Right lobe of liver (tissue), 4 donors: Measurements from ENCODE around the gene UXS1.

Experiments
- CTCF ChIP-seq, 4 donors: fragments of 200-600 bp in 3 of 4; fragments of 450-650 bp in 1 of 4; IDR thresholded peaks; one replicate each; pipeline versions ENCODE4 v1.5.1 to v1.8.0; 2016 to 2022; ENCODE audit warnings: antibody characterized with exemption in 4 of 4, mild to moderate bottlenecking in 2 of 4
- POLR2A ChIP-seq: fragments of 450-650 bp; IDR thresholded peaks from one replicate; pipeline ENCODE4 v1.6.1; 2017; ENCODE audit warnings: antibody characterized with exemption, mild to moderate bottlenecking
- donor health status: DM: no; HTN: no; CAD: no.
- donor health status: DM: no; HTN: no; CAD: no.
- donor health status: DM: no; HTN: yes; CAD: no.

GRCh38 chr2:106108791-106109190 lies 85.3 kb downstream of the UXS1 start:
- TF ChIP-seq CTCF (IDR thresholded peaks at IDR 0.05) (no peak), POLR2A (no peak)
